Stomach (tissue), 4 donors: ENCODE data around the gene TMEM200C.
A peak's percentile ranks its signal among the peaks of the same experiment; 100 is the strongest.

Experiments used
- POLR2A ChIP-seq, 4 donors: fragments of 450-650 bp; IDR thresholded peaks; one replicate each; pipeline ENCODE4 v1.6.1; 2016; ENCODE audit warnings: antibody characterized with exemption in 4 of 4, control low read depth in 2 of 4, mild to moderate bottlenecking in 1 of 4, moderate library complexity in 1 of 4
- POLR2AphosphoS5 ChIP-seq, 3 donors: sonication (generic); formaldehyde crosslinking; IDR thresholded peaks; one replicate each; pipeline ENCODE4 v1.6.1; 2016; ENCODE audit warnings: antibody characterized with exemption in 3 of 3
- TF ChIP-seq, protein P1 (sequence below), 7 experiments: fragments of 450-650 bp in 4 of 7; fragments of 200-600 bp in 3 of 7; sonication (generic) in 3 of 7; IDR thresholded peaks; one replicate each; pipeline ENCODE4 v1.5.1; 2016 to 2019; ENCODE audit warnings: antibody characterized with exemption in 7 of 7, control low read depth in 2 of 7, mild to moderate bottlenecking in 1 of 7

DNA sequence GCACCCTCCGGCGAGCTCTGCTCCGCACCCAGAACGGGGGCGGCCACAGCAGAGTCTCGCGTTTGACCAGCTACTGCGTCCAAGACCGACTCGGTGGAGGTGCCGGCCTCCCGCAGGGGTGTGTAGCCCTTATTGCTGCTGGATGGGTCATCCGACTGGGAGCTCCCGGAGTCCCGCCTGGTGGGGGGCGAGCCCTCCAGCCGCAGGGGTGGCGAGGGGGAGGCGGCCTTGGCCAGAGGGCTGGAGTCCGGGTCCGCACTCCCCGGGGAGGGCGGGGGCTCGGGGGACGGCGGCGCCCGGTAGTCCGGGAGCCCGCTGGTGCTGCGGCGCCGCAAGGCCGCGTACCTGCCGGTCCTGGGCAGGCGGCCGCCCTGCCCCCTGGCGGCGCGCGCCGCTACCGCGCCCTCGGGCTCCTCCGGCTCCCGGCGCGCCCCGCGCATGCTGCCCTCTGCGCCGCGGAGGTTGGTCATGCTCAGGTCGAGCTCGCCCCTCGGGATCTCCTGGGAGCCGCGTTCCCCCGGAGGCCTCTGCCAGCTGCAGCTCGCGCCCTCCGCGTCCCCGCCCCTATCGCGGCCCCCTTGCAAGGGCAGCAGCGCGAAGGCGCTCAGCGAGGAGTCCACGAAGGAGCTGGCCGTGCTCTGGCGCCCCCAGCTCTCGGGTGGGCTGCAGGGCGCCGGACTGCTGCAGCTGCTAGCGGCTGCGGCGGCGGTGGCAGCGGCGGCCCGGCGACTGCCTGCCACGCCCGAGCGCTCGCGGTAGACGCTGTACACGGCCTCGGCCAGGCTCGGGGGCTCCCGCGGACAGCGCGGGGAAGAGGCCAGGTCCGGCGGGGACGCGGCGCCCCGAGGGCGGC is 4.8 kb downstream of the TMEM200C start:
- TF ChIP-seq, protein P1, sequence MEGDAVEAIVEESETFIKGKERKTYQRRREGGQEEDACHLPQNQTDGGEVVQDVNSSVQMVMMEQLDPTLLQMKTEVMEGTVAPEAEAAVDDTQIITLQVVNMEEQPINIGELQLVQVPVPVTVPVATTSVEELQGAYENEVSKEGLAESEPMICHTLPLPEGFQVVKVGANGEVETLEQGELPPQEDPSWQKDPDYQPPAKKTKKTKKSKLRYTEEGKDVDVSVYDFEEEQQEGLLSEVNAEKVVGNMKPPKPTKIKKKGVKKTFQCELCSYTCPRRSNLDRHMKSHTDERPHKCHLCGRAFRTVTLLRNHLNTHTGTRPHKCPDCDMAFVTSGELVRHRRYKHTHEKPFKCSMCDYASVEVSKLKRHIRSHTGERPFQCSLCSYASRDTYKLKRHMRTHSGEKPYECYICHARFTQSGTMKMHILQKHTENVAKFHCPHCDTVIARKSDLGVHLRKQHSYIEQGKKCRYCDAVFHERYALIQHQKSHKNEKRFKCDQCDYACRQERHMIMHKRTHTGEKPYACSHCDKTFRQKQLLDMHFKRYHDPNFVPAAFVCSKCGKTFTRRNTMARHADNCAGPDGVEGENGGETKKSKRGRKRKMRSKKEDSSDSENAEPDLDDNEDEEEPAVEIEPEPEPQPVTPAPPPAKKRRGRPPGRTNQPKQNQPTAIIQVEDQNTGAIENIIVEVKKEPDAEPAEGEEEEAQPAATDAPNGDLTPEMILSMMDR (IDR thresholded peaks at IDR 0.05): peak in 3 of 7 experiments; percentile 47 to 75 (median 71)
- no peak for TF ChIP-seq POLR2AphosphoS5 (IDR thresholded peaks at IDR 0.05)
- TF ChIP-seq POLR2A (IDR thresholded peaks at IDR 0.05): no peak
